Measurements from ENCODE around the gene RPS6KA5. TPM values are rescaled to one million over a fixed set of nuclear protein-coding genes. Genes with fewer than 3 reads are reported as not detected.

Gene RPS6KA5
- total and polyA plus RNA-seq, 9 of the 15 experiments (the other 6 are each of a cell fraction or from before 2014, with no cell fraction given): 0.88 to 7.7 (median 4.7) TPM

- H3K4me1 ChIP-seq (replicated peaks in 1 of 2; ENCODE audit: control insufficient read depth in 2 of 2, insufficient read depth in 2 of 2, low read length in 2 of 2): peaks cover 0 to 2% of the 10 kb centered on the region in 2 experiments; a peak in 2 of 5 replicates
Observed at GRCh38 chr14:91067186-91067585, 6.7 kb upstream of the RPS6KA5 start.

More at GRCh38 chr14:91067186-91067585, 6.7 kb upstream of the RPS6KA5 start:
- Histone ChIP-seq H3K4me2 (ENCODE audit: insufficient read depth, low read length) (no peak overlapping the region), H3K79me2 (ENCODE audit: control insufficient read depth, insufficient read depth, low read length) (no peaks in the 10 kb centered on the region), H3K4me3 (no peak overlapping the region), H4K20me1 (replicated peaks; ENCODE audit: control insufficient read depth, insufficient read depth, low read length) (no peaks in the 10 kb centered on the region), H3K36me3 (ENCODE audit: control insufficient read depth, insufficient read depth, low read length) (no peaks in the 10 kb centered on the region), H2AFZ (ENCODE audit: low read depth, low read length) (no peak overlapping the region), H3K9ac (ENCODE audit: insufficient read depth in 1 of 2, low read depth in 2 of 2, low read length in 2 of 2) (no peak overlapping the region), H3K27ac (ENCODE audit: extremely low read depth, low read depth, low read length) (no peak overlapping the region), H3K9me3 (replicated peaks; ENCODE audit: control insufficient read depth, insufficient read depth, low read depth, low read length) (no peaks in the 10 kb centered on the region), H3K9me1 (ENCODE audit: control insufficient read depth, insufficient read depth, low read length) (no peaks in the 10 kb centered on the region), H3K27me3 (ENCODE audit: control insufficient read depth in 2 of 2, insufficient read depth in 2 of 2, low read length in 2 of 2) (no peaks in the 10 kb centered on the region)
- ChIA-PET CTCF (ENCODE audit: low intra/inter-chr PET ratio) (no interaction called here), POLR2A (interaction anchor here (0.7 kb wide), 1 partner anchor 67 kb away, joined by 3 read pairs; no protein-coding TSS in a partner anchor)
- 94% methylated on average over 1 of the region's 1 CpG for WGBS (ENCODE audit: insufficient coverage, low coverage, missing lambda C conversion rate)
- DNase-seq (ENCODE audit: extremely low read depth in 1 of 4, low spot score in 3 of 4) (no peak), FAIRE-seq (no peak), ATAC-seq (no peak)
- TF ChIP-seq SMAD2 (IDR thresholded peaks at IDR 0.05; ENCODE audit: low read depth, low read length) (no peak), ESRRB (CRISPR knock-in tag; IDR thresholded peaks at IDR 0.05; ENCODE audit: borderline replicate concordance) (no peak), ZNF780A (CRISPR knock-in tag; IDR thresholded peaks at IDR 0.05) (no peak), ERF (CRISPR knock-in tag; IDR thresholded peaks at IDR 0.05) (no peak), EGR1 (conservative IDR thresholded peaks at IDR 0.05) (no peak), ARID3A (IDR thresholded peaks at IDR 0.05; ENCODE audit: borderline replicate concordance, low read depth, low read length) (no peak), GTF2A2 (tag; IDR thresholded peaks at IDR 0.05) (no peak), ID3 (CRISPR knock-in tag; IDR thresholded peaks at IDR 0.05) (no peak), ID3 (tag; IDR thresholded peaks at IDR 0.05) (no peak), USF2 (CRISPR knock-in tag; IDR thresholded peaks at IDR 0.05) (no peak)
- no TSS peak for BruUV-seq (replicated peaks)
- in situ Hi-C loops (cut with MboI): no loop called here
- intact Hi-C loops (cut with micrococcal nuclease): no loop called here
